Caco-2 (cell line): ENCODE measurements around the gene PAK2. TPM values are rescaled to one million over a fixed set of nuclear protein-coding genes. Genes with fewer than 3 reads are reported as not detected.

Experiments used
- BruUV-seq: library from RNA; stranded (reverse); fragments of 400-500 nt; replicated peaks from 2 replicates; lab custom pipeline; 2021; lab: Mats Ljungman, UMichigan
- CTCF ChIA-PET: fragments of 300-600 bp; sonication (Branson Sonifier 250); formaldehyde crosslinking; loops from one replicate; lab custom pipeline; 2022; ENCODE audit warnings: antibody characterized with exemption; lab: Charles Lee
- POLR2A ChIA-PET: fragments of 300-600 bp; sonication (Branson Sonifier 250); formaldehyde crosslinking; loops from one replicate; lab custom pipeline; 2022; ENCODE audit warnings: antibody characterized with exemption; lab: Charles Lee
- DNase-seq, 2 experiments: peaks; one replicate each; pipeline versions ENCODE4 v3.0.0 to v3.0.0-alpha.2; 2020 to 2022
- H3K27me3 ChIP-seq: replicated peaks from 2 replicates; pipeline ENCODE4 v1.6.0; 2011; ENCODE audit warnings: low read length; ENCODE audit not compliant: control insufficient read depth, insufficient read depth
- H3K36me3 ChIP-seq: 2 replicates; pipeline ENCODE4 v1.5.1; 2011; ENCODE audit warnings: low read length; ENCODE audit not compliant: control insufficient read depth, insufficient read depth
- H3K4me1 ChIP-seq: fragments of 250-450 bp; sonication (Bioruptor Pico); 2 replicates; pipeline ENCODE4 v1.5.1; 2020; ENCODE audit warnings: mild to moderate bottlenecking
- H3K4me3 ChIP-seq: 2 replicates; pipeline ENCODE4 v1.5.1; 2011; ENCODE audit warnings: low read depth, mild to moderate bottlenecking, control low read depth, low read length
- H3K9me3 ChIP-seq: fragments of 250-450 bp; sonication (Bioruptor Pico); 2 replicates; pipeline ENCODE4 v1.5.1; 2020; ENCODE audit warnings: mild to moderate bottlenecking, moderate library complexity
- H3K27ac Mint-ChIP-seq: one replicate; pipeline ENCODE4 v1.8.0; 2022; ENCODE audit warnings: mixed read lengths; ENCODE audit not compliant: unreplicated experiment
- H3K27me3 Mint-ChIP-seq: one replicate; pipeline ENCODE4 v1.8.0; 2022; ENCODE audit warnings: mixed read lengths; ENCODE audit not compliant: insufficient read depth, unreplicated experiment
- H3K36me3 Mint-ChIP-seq: one replicate; pipeline ENCODE4 v1.8.0; 2022; ENCODE audit warnings: mild to moderate bottlenecking, mixed read lengths; ENCODE audit not compliant: insufficient read depth, unreplicated experiment
- H3K4me1 Mint-ChIP-seq: one replicate; pipeline ENCODE4 v1.8.0; 2022; ENCODE audit warnings: low read depth, mixed read lengths; ENCODE audit not compliant: unreplicated experiment
- H3K4me3 Mint-ChIP-seq: one replicate; pipeline ENCODE4 v1.8.0; 2022; ENCODE audit warnings: mild to moderate bottlenecking, moderate library complexity, mixed read lengths; ENCODE audit not compliant: unreplicated experiment
- H3K9me3 Mint-ChIP-seq: one replicate; pipeline ENCODE4 v1.8.0; 2022; ENCODE audit warnings: mixed read lengths; ENCODE audit not compliant: unreplicated experiment
- intact Hi-C: fragments of 100-400 bp; cut with micrococcal nuclease; formaldehyde crosslinking; loops from one replicate; pipeline ENCODE4 v1.10.0; 2022; ENCODE audit not compliant: unreplicated experiment
- total RNA-seq: library from RNA; stranded (reverse); gene quantifications from 2 replicates; pipeline ENCODE4 v1.2.3, GENCODE V29; 2022
- TF ChIP-seq, protein P1 (sequence below), 2 experiments: fragments of 200-600 bp in 1 of 2; IDR thresholded peaks; 1 replicate in 1 of 2; 2 replicates in 1 of 2; pipeline versions ENCODE4 v1.5.1 to v1.8.0; 2011 to 2022; ENCODE audit warnings: antibody characterized with exemption in 1 of 2, control low read depth in 1 of 2, inconsistent platforms in 1 of 2, low read depth in 1 of 2, low read length in 1 of 2, mild to moderate bottlenecking in 1 of 2, moderate library complexity in 1 of 2; ENCODE audit not compliant: insufficient read depth in 1 of 2, severe bottlenecking in 1 of 2, unreplicated experiment in 1 of 2

PAK2 gene
- total RNA-seq, 1 experiment from 2014 or later = 89.6 TPM

DNA sequence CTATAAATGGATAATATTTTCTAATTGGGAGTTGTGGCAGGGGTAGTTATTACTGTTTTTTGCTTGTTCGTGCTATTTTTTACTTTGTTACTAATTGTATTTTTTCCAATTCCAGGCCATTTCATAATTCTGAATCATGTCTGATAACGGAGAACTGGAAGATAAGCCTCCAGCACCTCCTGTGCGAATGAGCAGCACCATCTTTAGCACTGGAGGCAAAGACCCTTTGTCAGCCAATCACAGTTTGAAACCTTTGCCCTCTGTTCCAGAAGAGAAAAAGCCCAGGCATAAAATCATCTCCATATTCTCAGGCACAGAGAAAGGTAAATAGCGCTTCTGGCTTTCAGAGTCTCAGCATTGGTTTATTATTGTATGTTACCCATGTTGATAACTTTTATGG lies 42.9 kb downstream of the PAK2 start:
- peaks cover 1% of the 10 kb centered on the region for H3K4me1 Mint-ChIP-seq
- intact Hi-C loops = no loop called here
- H3K9me3 Mint-ChIP-seq = no peaks in the 10 kb centered on the region
- TF ChIP-seq, protein P1, sequence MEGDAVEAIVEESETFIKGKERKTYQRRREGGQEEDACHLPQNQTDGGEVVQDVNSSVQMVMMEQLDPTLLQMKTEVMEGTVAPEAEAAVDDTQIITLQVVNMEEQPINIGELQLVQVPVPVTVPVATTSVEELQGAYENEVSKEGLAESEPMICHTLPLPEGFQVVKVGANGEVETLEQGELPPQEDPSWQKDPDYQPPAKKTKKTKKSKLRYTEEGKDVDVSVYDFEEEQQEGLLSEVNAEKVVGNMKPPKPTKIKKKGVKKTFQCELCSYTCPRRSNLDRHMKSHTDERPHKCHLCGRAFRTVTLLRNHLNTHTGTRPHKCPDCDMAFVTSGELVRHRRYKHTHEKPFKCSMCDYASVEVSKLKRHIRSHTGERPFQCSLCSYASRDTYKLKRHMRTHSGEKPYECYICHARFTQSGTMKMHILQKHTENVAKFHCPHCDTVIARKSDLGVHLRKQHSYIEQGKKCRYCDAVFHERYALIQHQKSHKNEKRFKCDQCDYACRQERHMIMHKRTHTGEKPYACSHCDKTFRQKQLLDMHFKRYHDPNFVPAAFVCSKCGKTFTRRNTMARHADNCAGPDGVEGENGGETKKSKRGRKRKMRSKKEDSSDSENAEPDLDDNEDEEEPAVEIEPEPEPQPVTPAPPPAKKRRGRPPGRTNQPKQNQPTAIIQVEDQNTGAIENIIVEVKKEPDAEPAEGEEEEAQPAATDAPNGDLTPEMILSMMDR (IDR thresholded peaks at IDR 0.05; ENCODE audit: insufficient read depth in 1 of 2, low read depth in 1 of 2, low read length in 1 of 2, severe bottlenecking in 1 of 2, unreplicated experiment in 1 of 2) = no peak
- H3K27ac Mint-ChIP-seq = no peak overlapping the region
- H3K4me3 Mint-ChIP-seq = no peak overlapping the region
- H3K4me1 ChIP-seq = peaks cover 21% of the 10 kb centered on the region
- H3K4me3 ChIP-seq = no peak overlapping the region
- H3K36me3 ChIP-seq = peaks cover 1% of the 10 kb centered on the region
- no peaks in the 10 kb centered on the region for H3K27me3 Mint-ChIP-seq
- H3K9me3 ChIP-seq = peaks cover 6% of the 10 kb centered on the region; the same call in 1 of the 2 replicates
- BruUV-seq = no TSS peak
- no peak for DNase-seq
- no peaks in the 10 kb centered on the region for H3K27me3 ChIP-seq
- CTCF ChIA-PET = interaction anchor here (0.6 kb wide), 1 partner anchor 932 kb away, joined by 5 read pairs; no protein-coding TSS in a partner anchor
- H3K36me3 Mint-ChIP-seq = peaks cover 72% of the 10 kb centered on the region
- POLR2A ChIA-PET = no interaction called here

DNA sequence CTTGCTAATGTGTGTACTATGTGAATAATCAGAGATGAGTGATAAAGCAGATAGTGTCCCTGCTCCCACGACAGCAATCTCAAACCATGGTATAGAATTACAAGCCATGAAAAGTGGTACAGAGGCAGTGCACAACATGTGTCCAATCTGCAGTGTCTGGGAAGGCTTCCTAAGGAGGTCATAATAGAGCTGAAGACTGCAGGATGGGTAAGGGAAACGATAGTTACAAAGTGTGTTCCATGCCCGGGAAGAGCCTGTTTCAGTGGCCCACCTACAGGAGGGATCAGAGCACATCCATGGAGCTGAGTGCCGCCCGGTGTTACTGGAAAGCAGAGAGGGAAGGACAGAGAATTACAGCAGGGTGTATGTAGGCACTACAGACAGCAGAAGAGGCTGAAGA lies 48.9 kb downstream of the PAK2 start:
- H3K4me1 Mint-ChIP-seq = peaks cover 29% of the 10 kb centered on the region
- peak overlapping the region; percentile 88 for H3K27ac Mint-ChIP-seq
- DNase-seq = no peak
- ChIA-PET POLR2A (interaction anchor here (1.6 kb wide), 1 partner anchor 49 kb away, joined by 5 read pairs; the partner anchor contains the start of gene PAK2), CTCF (no interaction called here)
- TF ChIP-seq, protein P1 (IDR thresholded peaks at IDR 0.05; ENCODE audit: insufficient read depth in 1 of 2, low read depth in 1 of 2, low read length in 1 of 2, severe bottlenecking in 1 of 2, unreplicated experiment in 1 of 2) = no peak
- H3K9me3 Mint-ChIP-seq = peaks cover 6% of the 10 kb centered on the region
- H3K36me3 Mint-ChIP-seq = peaks cover 54% of the 10 kb centered on the region
- Histone ChIP-seq H3K36me3 (no peaks in the 10 kb centered on the region; the same call in none of the 2 replicates), H3K27me3 (no peaks in the 10 kb centered on the region), H3K9me3 (no peaks in the 10 kb centered on the region), H3K4me3 (no peak overlapping the region), H3K4me1 (peaks cover 63% of the 10 kb centered on the region)
- BruUV-seq = no TSS peak
- H3K4me3 Mint-ChIP-seq = no peak overlapping the region
- intact Hi-C loops = no loop called here
- H3K27me3 Mint-ChIP-seq = no peaks in the 10 kb centered on the region

DNA sequence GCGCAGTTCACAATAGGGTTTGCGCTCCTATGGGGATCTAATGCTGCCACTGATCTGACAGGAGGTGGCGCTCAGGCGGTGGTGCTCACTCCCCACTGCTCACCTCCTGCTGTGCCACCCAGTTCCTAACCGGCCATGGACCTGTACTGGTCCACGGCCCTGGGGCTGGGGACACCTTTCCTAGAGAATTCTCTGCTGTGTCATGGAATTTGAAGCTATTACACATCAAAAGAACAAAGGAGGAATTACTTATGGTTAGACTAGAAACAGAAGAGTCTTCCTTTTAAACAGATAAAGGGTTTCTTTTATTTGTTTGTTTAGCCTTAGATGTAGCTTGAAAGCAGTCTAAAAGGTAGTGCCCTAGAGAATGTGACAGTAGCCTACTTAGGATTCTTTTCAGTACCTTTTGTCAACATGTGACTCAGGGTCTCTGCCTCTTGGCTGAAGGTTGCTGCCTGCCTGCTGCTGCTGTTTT lies 50.3 kb downstream of the PAK2 start:
- H3K36me3 Mint-ChIP-seq = peaks cover 61% of the 10 kb centered on the region
- no TSS peak for BruUV-seq
- peak; percentile 84 to 88 for DNase-seq
- Histone ChIP-seq H3K27me3 (no peaks in the 10 kb centered on the region), H3K4me3 (no peak overlapping the region), H3K36me3 (no peaks in the 10 kb centered on the region; the same call in none of the 2 replicates), H3K9me3 (no peaks in the 10 kb centered on the region), H3K4me1 (peaks cover 76% of the 10 kb centered on the region)
- ChIA-PET CTCF (interaction anchor here (0.6 to 0.8 kb wide), 2 partner anchors 50 to 86 kb away, joined by 3 to 8 read pairs; partner anchors contain the start of gene PAK2), POLR2A (interaction anchor here (1.0 to 1.6 kb wide), 3 partner anchors 50 to 153 kb away, joined by 3 to 13 read pairs (median 7); partner anchors contain the start of genes NCBP2, PAK2 and SENP5)
- H3K4me3 Mint-ChIP-seq = peak overlapping the region; percentile 29
- TF ChIP-seq, protein P1 (IDR thresholded peaks at IDR 0.05; ENCODE audit: insufficient read depth in 1 of 2, low read depth in 1 of 2, low read length in 1 of 2, severe bottlenecking in 1 of 2, unreplicated experiment in 1 of 2) = no peak
- H3K9me3 Mint-ChIP-seq = peaks cover 11% of the 10 kb centered on the region
- peak overlapping the region; percentile 72 for H3K27ac Mint-ChIP-seq
- H3K4me1 Mint-ChIP-seq = peaks cover 33% of the 10 kb centered on the region
- H3K27me3 Mint-ChIP-seq = no peaks in the 10 kb centered on the region
- intact Hi-C loops = loop anchor here (1.0 to 5.0 kb wide), 2 partner anchors 38 to 51 kb away; partner anchors contain the start of gene PAK2
